Urothelium cell line (cell line): ENCODE measurements around the gene AGXT.
A peak's percentile ranks its signal among the peaks of the same experiment; 100 is the strongest.

Experiments used
- DNase-seq: peaks from one replicate; pipeline ENCODE4 v3.0.0; 2011; ENCODE audit warnings: low spot score, mixed read lengths
- FAIRE-seq: peaks from 2 replicates; lab custom pipeline; 2011; peaks lifted over from hg19 to GRCh38; lab: Jason Lieb, UNC

The AGXT gene

GRCh38 chr2:240868286-240869108 lies at the start of gene AGXT:
AGXT (plus strand) TSS chr2:240868824; CDS start chr2:240868866, 42 bp downstream.
- DNase-seq (no peak), FAIRE-seq (no peak)

DNA sequence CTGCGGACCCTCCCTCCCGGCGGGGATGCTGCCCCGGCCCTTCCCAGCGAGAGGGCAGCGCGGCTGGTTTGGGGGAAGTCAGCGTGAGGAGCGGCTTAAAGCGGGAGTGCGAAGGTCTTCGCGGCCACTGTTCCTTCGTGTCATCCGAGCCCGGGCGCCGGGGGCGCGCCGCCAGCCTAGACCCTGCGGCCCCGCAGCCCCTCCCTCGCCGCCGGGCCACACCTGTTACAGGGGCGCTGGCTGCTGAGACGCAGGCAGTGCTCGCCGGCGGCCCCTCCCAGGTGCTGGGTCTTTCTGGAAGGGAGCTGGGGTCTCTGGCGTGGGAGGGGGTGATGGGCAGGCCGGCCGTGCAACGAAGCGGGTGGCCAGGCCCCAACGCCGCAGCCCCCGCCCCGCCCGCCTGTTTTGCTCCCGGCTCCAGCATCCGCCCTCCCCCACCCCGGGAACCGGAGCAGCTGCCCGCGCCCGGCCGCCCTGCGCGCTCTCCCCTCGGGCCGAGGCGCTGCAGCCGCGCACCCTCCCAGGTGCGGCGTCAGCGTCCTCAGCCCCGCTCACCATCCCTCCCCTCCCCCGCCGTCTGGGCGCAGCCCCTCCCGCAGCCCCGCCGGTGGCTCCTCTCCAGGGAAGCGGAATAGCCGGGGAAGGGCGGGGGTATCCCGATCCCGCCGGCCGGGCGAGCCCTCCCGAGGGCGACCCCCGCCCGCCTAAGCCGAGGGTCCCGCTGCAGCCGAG lies 49.3 kb upstream of the AGXT start:
- FAIRE-seq: no peak
- no peak for DNase-seq

DNA sequence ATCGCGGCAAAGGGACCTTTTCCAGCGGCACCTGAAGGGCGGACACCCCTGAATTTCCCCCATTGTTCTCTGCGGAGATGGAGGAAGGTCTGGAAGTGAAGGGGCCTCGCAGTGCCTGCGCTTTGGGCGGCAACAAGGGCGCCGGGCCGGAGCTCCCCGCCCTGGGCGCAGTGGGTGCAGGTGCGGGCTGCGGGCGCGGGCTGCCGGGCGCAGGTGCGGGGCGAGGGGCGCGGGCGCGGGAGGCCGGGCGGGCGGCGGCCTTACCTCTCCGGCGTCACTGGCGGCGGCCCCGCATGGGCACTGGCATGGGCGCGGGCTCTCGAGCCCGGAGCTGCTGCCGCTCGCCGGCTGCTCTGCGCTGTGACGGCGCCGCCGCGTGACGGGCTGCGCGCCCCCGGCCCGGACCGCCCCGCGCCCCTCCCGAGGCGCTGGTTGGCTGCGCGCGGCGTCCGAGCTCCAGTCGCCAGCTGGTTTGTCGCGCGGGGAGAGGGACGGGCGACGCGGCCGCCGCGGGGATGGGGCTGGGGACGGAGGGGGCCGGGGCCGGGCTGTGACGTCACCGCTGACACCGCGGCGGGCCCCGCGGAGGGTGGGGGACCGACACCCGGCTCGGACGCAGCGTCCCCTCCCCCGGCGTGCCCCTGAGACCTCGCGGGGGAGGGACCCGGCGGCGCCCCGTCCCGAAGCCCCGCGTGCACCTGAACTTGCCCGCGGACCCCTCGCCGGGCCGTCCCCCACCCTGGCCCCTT lies 48.6 kb upstream of the AGXT start, which contains the start of gene KIF1A:
TSS of gene KIF1A (minus strand) at position 362 of the 749 bp plus-strand sequence. CDS start 22,467 bp downstream, outside the sequence.
- DNase-seq (no peak), FAIRE-seq (no peak)

GRCh38 chr2:240820607-240821428 lies 47.8 kb upstream of the AGXT start:
- FAIRE-seq (no peak), DNase-seq (no peak)

GRCh38 chr2:240821429-240821778 lies 47.2 kb upstream of the AGXT start:
- no peak for FAIRE-seq
- DNase-seq: no peak

GRCh38 chr2:240822280-240822847 lies 46.3 kb upstream of the AGXT start:
- FAIRE-seq: no peak
- no peak for DNase-seq

DNA sequence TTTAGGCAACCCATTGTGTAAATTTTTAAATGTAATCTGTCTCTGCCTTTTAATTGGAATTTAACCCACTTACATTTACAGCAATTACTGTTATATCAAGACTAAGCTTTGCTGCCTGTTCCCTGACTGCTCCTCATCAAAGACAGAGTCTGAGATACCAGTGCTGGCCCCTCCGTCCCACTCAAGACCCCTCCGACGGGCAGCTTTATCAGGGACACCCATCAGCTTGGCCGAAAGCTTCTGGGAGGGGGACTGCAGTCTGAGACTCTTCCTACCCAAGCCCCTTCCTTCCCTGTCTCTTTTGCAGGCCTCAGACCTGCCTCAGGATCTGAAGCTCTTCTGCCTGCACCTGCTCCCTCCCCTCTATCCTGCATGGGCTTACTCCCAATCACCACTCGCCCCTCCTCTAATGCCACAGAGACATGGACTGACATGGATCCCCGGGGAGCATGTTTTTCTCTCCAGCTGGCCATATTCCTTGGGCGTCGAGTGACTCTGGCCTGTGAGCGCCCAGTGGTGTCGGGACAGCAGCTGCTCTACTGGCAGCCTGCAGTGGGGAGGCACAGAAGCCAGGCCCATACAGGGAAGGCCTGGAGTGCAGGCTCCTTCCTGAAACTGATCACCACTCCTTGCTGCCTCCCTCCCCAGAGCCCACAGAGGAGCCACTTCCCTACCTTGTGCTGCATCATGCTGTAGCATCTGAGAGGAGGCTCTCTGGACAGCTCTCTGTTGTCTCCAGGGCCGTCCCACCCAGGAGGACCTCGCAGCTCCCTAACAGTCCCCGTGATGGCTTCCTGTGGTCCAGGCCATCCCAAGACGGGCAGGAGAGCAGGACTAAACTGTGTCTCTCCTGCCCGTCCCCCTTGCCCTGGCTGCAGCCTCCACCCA lies 44.9 kb upstream of the AGXT start:
- DNase-seq (no peak), FAIRE-seq (no peak)

DNA sequence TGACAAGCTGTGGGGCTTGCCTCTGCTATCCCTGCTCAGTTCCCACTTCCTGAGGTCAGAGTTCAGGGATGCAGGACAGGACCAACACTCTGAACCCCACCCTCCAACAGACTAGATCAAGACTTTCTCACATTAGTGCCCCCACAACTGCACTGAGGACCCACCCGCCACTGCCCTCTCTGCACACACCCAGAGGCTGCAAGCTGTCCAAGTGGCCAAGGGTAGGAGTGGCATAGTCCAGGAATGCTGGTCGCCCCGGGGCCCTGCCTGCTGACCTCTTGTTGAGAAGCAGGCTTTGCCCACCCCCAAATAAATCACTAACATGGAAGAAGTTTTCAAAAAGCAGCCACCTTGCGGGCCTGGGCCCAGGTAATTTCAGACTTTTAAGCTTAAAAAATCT lies 43.1 kb upstream of the AGXT start:
- DNase-seq: no peak
- no peak for FAIRE-seq

DNA sequence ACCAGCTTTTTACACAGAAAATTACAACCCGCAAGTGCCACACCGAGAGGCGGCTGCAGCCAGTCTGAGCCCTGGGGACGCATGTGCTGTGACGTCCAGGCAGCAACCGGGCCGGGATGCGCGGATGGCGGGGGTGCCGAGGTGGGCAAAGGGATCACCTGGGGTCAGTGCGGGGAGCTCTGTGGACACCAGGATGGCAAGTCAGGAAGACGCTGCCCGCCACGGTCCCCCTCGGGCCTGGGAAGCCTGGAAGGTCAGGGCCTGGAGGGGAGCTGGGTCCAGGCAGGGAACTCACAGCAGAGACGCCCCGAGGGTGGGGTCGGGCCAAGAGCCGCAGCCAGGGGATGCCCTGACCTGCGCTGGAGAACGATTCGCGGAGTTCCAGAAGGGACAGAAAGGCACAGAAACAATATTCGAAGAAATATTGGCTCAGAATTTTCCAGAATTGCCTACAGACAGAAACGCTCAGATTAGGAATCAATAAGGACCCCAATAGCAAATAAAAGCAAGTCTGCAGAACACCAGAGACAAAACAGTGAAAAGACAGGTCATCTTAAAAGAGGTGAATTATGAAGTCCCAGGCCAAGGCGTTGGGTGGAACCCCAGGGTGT lies 36.9 kb upstream of the AGXT start:
- FAIRE-seq (no peak), DNase-seq (no peak)

- FAIRE-seq: peak; percentile 91
- peak; percentile 95 for DNase-seq
These were observed 36.4 kb upstream of the AGXT start for GRCh38 chr2:240832205-240832727.

- no peak for DNase-seq
- no peak for FAIRE-seq
These were observed 35.6 kb upstream of the AGXT start for GRCh38 chr2:240832921-240833494.

GRCh38 chr2:240833724-240834285 lies 34.8 kb upstream of the AGXT start:
- DNase-seq (no peak), FAIRE-seq (no peak)

DNA sequence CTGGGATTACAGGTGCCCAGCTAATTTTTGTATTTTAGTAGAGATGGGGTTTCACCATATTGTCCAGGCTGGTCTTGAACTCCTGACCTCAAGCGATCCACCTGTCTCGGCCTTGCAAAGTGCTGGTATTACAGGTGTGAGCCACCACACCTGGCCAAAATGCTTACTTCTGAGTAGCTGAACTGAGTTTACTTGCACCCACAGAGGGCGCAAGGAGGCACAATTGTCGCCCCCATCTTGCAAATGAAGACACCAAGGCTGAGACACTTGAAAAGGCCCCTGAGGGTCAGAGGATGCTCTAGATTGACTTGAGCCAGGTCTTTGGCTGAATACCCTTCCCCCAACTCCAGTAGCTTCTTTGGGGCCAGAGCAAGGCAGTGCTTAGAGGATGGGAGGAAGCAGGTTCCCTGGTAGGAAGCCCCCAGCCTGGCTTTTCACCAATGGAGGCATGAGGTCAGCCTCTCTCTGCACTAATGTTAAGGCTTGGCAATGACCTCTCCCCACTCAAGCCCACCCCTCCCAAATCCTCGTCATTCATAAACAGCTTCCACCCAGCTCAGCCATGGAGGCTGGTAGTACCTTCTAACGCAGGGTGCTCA lies 34.1 kb upstream of the AGXT start:
- DNase-seq: no peak
- FAIRE-seq: no peak

- FAIRE-seq (peak; percentile 13), DNase-seq (no peak)
These were observed 33.1 kb upstream of the AGXT start for GRCh38 chr2:240835528-240835927.

DNA sequence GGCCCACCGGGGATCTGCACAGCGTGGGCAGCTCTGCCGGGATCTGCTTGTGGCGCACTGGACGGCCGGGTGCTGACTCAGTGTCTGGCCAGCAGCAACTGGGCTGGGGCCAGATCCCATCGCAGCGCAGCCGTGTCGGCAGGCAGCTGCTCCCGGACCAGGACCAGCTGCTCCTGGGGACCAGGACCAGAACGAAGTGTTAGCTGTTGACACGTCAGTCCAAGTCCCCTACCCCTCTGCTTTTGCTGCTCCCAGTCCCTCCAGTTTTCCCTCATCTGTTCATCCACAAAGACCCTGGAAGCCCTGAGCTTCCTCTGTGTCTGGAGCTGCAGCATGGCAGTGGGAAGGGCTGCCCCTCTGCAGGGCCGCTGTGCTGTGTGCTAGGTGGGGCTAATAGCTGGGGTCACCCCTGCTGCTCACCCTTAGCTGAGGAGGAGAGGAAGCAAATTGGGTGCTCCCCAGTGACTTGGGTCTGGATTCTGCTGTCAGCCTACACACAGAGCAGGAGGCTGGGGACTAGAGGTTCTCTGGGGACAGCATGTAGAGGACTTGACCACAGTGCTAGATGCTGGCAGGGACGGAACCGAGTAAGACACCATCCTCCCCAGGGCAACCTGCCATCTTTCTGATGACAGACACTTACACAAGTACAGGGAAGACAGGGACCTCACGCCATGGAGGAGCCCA lies 31.7 kb upstream of the AGXT start:
- DNase-seq (peak; percentile 41), FAIRE-seq (no peak)

DNA sequence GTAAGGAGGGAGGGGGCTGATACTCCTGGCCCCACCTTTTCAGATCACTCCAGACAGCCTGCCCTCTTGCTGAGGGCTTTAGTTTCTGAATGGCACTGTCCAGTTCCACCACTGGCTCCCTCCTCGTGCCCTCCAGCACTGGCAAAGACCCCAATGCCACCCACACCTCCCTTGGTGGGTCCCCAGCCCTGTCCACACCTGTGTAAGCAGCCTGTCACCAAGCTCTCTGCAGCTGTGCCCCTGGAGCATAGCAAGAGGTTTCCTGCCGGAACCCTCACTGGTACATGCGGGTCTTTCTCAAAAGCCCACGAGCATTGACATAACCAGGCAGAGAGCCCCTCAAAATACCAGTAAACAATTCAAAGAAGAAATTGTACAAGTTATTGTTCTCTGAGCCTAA lies 31.0 kb upstream of the AGXT start:
- DNase-seq: no peak
- FAIRE-seq: no peak
